ENCODE data around the gene NLRX1.

NLRX1 gene

DNA sequence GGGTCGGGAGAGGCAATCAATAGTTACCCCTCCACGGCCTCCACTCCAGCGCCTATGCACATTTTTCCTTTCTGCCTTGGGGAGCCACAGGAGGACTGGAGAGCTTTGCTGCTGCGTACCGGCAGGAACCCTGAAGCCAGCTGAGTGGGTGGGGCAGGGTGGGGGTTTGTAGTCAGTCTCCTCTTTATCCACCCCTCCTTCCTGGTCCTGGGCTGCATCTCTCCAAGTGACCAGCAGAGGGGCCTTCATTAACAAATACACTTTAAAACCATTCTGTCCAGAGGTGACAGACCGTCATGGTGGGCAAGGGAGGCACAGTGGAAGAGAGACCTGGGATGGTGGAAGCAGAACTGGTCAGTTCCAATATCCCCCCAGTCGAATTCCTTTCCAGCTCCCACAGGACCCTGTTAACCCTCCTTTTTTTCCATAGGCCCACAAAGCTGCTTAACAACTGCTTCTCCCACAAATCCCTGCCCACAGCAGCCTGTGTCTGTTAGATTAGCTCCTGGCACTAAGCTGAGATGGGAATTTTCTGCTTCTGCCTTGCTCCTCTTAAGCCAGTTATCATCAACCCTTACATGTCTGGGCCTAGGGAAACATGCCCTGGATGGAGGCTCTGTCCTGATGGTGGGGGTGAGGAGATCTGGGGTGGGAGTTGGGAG lies 23.6 kb upstream of the NLRX1 start:
- Histone ChIP-seq H3K36me3 (ENCODE audit: control insufficient read depth, insufficient read depth, low read length, severe bottlenecking) (no peaks in the 10 kb centered on the region), H3K4me1 (ENCODE audit: control insufficient read depth, insufficient read depth, low read length) (peaks cover 3% of the 10 kb centered on the region)

DNA sequence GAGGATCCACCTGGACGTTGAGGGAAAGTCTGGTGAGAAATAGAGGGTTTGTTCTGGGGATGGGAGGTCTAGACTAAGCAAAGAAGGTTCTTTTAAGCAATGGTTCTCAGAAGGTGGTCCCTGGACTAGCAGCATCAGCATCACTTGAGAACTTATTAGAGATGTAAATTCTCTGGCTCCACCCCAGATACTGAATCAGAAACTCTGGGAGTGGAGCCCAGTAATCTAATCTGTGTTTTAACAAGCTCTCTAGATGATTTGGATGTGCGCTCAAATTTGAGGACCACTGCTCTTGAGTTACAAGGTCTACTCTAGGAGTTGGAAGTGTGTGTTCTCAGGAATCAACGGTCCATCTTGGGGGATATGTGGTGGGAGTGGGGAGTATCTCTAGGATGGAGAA lies 23.0 kb upstream of the NLRX1 start:
- Histone ChIP-seq H3K27me3 (replicated peaks; ENCODE audit: control insufficient read depth, insufficient read depth, low read length) (peaks cover 36% of the 10 kb centered on the region), H3K4me3 (ENCODE audit: low read length) (no peak overlapping the region), H3K4me1 (ENCODE audit: control insufficient read depth, insufficient read depth, low read length) (peaks cover 3% of the 10 kb centered on the region), H3K9me3 (ENCODE audit: control insufficient read depth, low read length) (no peaks in the 10 kb centered on the region), H3K9ac (ENCODE audit: low read length) (no peak overlapping the region), H3K36me3 (ENCODE audit: control insufficient read depth, insufficient read depth, low read length, severe bottlenecking) (no peaks in the 10 kb centered on the region)
- no peak for DNase-seq (ENCODE audit: low read depth)

More for the DNA sequence above, 23.6 kb upstream of the NLRX1 start:
- H3K4me3 ChIP-seq (ENCODE audit: low read length), result no peak overlapping the region
- no peak overlapping the region for H3K9ac ChIP-seq (ENCODE audit: low read length)
- H3K27me3 ChIP-seq (replicated peaks; ENCODE audit: control insufficient read depth, insufficient read depth, low read length), result peaks cover 30% of the 10 kb centered on the region
- no peaks in the 10 kb centered on the region for H3K9me3 ChIP-seq (ENCODE audit: control insufficient read depth, low read length)
- DNase-seq (ENCODE audit: low read depth), result peak; percentile 86

DNA sequence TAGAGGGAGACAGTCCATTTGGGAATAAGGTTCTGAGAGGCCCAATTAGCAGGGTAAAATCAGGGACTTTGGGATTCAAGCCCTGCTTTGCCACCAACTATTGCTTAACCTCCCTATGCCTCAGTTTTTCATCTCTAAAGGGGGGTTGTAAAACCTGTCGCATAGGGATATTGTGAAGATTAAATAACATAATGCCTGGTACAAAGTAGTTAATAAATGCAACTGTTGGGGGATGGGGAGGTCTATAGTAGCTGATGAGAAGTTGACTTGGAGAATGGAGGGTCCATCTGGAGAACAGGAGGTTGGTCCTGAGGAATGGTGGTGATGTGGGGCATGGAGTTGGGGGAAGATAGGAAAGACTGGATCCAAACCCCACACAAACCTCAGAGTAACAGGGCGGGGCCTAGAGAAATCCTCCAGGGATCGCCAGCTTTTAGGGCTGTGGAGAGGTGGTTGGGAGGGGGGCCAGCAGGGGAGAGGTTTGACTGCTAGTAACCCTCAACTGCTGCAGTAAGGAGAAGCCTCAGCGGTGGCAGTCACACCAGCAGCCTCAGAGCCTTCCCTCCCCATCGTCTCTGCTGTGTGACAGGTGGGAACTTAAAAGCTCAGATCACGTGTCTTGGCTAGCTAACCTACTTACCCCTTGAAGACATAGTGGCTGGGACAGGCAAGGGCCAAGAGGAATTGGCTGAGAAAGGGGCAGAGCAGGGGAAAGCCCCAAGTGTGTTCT lies 20.8 kb upstream of the NLRX1 start:
- Histone ChIP-seq H3K9me3 (ENCODE audit: control insufficient read depth, low read length) (no peaks in the 10 kb centered on the region), H3K4me1 (ENCODE audit: control insufficient read depth, insufficient read depth, low read length) (peaks cover 3% of the 10 kb centered on the region), H3K27me3 (replicated peaks; ENCODE audit: control insufficient read depth, insufficient read depth, low read length) (peaks cover 51% of the 10 kb centered on the region), H3K36me3 (ENCODE audit: control insufficient read depth, insufficient read depth, low read length, severe bottlenecking) (no peaks in the 10 kb centered on the region), H3K4me3 (ENCODE audit: low read length) (no peak overlapping the region), H3K9ac (ENCODE audit: low read length) (no peak overlapping the region)
- DNase-seq (ENCODE audit: low read depth), result no peak

DNA sequence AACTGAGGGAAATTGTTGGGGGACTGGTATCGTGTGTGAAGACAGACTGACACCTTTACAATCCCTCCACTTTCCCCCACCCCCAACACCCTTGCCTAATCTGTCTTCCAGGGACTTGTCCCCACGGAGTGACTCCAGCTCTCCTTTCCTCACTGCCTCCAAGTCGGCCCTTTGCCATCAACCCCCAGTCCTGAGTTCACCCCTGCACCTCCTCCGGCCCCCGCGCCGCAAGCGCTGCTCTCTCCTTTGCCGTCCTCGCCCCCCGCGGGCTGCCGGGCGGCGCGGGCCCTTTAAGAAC lies 19.9 kb upstream of the NLRX1 start:
- peaks cover 59% of the 10 kb centered on the region for H3K27me3 ChIP-seq (replicated peaks; ENCODE audit: control insufficient read depth, insufficient read depth, low read length)
- DNase-seq (ENCODE audit: low read depth), result no peak
- peaks cover 3% of the 10 kb centered on the region for H3K4me1 ChIP-seq (ENCODE audit: control insufficient read depth, insufficient read depth, low read length)

DNA sequence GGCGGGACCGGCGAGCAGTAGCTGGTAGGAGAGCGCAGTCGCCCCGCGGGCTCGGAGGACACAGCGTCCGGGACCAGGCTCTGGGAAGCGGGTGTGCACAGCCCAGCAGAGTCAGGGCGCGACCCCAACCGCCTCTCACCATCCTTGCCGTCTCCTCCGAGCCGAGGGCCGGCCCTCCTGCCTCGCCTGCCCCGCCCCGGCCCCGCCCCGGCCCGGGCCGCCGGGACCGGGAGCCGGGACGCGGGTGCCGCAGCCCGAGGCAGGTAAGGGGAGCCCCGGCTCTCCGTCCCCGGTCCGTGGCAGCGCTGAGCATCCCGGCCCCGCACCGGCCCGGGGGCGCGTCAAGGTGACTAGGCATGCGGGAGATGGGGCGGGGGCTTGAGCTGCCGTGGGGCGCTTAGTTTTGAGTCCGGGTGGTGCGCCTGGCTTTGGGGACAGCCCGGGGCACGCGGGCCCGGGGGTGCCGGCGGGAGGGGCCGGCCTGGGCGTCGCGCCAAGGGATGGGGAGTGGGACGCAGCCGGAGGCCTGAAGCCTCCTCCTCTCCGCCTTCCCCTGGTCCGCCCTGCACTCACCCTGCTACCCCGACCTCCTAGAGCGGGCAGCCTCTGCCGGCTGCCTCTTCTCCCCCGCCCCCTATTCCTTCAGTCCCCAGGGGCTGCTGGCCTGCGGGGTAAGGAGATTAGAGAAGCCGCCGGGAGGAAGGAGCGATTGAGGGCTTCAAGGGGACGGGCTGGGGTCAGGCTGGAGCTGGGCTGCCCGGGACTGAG lies 19.3 kb upstream of the NLRX1 start, which contains the start of gene ABCG4:
ABCG4 (plus strand) TSS at position 35 of the 768 bp plus-strand sequence. CDS start 914 bp downstream, outside the sequence.
- DNase-seq (ENCODE audit: low read depth), result peak; percentile 60
- no peaks in the 10 kb centered on the region for H3K36me3 ChIP-seq (ENCODE audit: control insufficient read depth, insufficient read depth, low read length, severe bottlenecking)

More for the DNA sequence above, 19.9 kb upstream of the NLRX1 start:
- Histone ChIP-seq H3K4me3 (ENCODE audit: low read length) (peak overlapping the region; percentile 79), H3K36me3 (ENCODE audit: control insufficient read depth, insufficient read depth, low read length, severe bottlenecking) (no peaks in the 10 kb centered on the region), H3K9ac (ENCODE audit: low read length) (peak overlapping the region; percentile 45), H3K9me3 (ENCODE audit: control insufficient read depth, low read length) (no peaks in the 10 kb centered on the region)

DNA sequence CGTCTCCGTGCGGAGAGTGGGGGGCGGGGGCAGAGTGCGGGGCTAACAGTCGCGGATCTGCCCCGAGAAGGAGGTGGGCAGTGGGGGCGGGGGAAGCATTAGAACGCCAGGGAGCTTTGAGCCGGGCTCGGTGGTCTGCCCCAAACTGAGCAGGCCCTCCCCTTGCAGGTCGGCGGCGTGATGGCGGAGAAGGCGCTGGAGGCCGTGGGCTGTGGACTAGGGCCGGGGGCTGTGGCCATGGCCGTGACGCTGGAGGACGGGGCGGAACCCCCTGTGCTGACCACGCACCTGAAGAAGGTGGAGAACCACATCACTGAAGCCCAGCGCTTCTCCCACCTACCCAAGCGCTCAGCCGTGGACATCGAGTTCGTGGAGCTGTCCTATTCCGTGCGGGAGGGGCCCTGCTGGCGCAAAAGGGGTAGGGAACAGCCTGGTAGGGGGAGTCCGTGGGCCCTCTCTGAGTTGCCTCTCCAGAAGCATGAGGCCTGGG lies 18.7 kb upstream of the NLRX1 start:
- Histone ChIP-seq H3K27me3 (replicated peaks; ENCODE audit: control insufficient read depth, insufficient read depth, low read length) (peaks cover 69% of the 10 kb centered on the region), H3K4me1 (ENCODE audit: control insufficient read depth, insufficient read depth, low read length) (peaks cover 3% of the 10 kb centered on the region), H3K4me3 (ENCODE audit: low read length) (no peak overlapping the region), H3K9ac (ENCODE audit: low read length) (no peak overlapping the region), H3K36me3 (ENCODE audit: control insufficient read depth, insufficient read depth, low read length, severe bottlenecking) (no peaks in the 10 kb centered on the region), H3K9me3 (ENCODE audit: control insufficient read depth, low read length) (no peaks in the 10 kb centered on the region)
- no peak for DNase-seq (ENCODE audit: low read depth)

More for the DNA sequence above, 19.3 kb upstream of the NLRX1 start, which contains the start of gene ABCG4:
- Histone ChIP-seq H3K4me1 (ENCODE audit: control insufficient read depth, insufficient read depth, low read length) (peaks cover 3% of the 10 kb centered on the region), H3K4me3 (ENCODE audit: low read length) (peak within 1 kb of the TSS; percentile 79), H3K9me3 (ENCODE audit: control insufficient read depth, low read length) (no peaks in the 10 kb centered on the region), H3K9ac (ENCODE audit: low read length) (peak within 1 kb of the TSS; percentile 45), H3K27me3 (replicated peaks; ENCODE audit: control insufficient read depth, insufficient read depth, low read length) (peaks cover 62% of the 10 kb centered on the region)

DNA sequence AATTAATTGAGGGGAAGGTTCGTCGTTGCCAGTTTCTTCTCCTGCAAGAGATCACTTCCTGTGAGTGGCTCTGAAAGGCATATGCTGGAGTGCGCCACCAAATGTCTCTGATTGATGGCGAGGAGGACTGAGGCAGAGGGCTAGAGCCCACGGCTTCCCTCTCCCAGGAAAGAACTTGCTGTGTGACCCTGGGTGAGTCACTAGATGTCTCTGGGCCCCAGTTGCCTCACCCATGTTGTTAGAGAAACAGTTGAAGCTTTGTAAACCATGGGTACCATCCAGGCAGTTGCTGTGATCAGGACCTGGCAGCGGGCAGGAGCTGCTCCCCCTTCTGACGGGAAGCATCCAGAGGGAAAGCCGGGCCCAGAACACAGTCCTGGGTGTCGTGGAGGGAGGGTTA lies 16.5 kb upstream of the NLRX1 start:
- Histone ChIP-seq H3K9me3 (ENCODE audit: control insufficient read depth, low read length) (no peaks in the 10 kb centered on the region), H3K27me3 (replicated peaks; ENCODE audit: control insufficient read depth, insufficient read depth, low read length) (peaks cover 72% of the 10 kb centered on the region), H3K4me1 (ENCODE audit: control insufficient read depth, insufficient read depth, low read length) (peaks cover 3% of the 10 kb centered on the region), H3K9ac (ENCODE audit: low read length) (no peak overlapping the region), H3K4me3 (ENCODE audit: low read length) (no peak overlapping the region), H3K36me3 (ENCODE audit: control insufficient read depth, insufficient read depth, low read length, severe bottlenecking) (no peaks in the 10 kb centered on the region)
- DNase-seq (ENCODE audit: low read depth), result no peak

DNA sequence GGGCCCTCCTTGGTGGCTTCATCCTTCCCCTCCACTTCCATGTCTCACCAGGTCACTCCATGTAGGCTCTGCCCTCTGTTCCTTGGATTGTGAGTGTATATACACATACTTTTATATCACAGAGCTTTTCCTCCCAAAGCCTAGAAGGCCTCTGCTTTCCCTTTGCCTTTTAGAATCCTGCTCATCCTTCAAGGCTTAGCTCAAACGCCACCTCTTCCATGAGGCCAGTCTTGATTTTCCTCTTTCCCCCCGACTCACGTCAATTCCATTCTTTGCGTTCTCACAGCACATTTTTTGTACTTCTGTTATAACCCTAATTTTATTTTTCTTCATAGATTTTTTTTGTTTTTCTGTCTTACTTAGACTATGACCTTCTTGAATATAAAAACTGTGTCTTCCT lies 15.9 kb upstream of the NLRX1 start:
- no peaks in the 10 kb centered on the region for H3K36me3 ChIP-seq (ENCODE audit: control insufficient read depth, insufficient read depth, low read length, severe bottlenecking)
- peaks cover 3% of the 10 kb centered on the region for H3K4me1 ChIP-seq (ENCODE audit: control insufficient read depth, insufficient read depth, low read length)
- H3K9ac ChIP-seq (ENCODE audit: low read length), result no peak overlapping the region
- no peaks in the 10 kb centered on the region for H3K9me3 ChIP-seq (ENCODE audit: control insufficient read depth, low read length)
- H3K4me3 ChIP-seq (ENCODE audit: low read length), result no peak overlapping the region
- peaks cover 70% of the 10 kb centered on the region for H3K27me3 ChIP-seq (replicated peaks; ENCODE audit: control insufficient read depth, insufficient read depth, low read length)
- DNase-seq (ENCODE audit: low read depth), result no peak

DNA sequence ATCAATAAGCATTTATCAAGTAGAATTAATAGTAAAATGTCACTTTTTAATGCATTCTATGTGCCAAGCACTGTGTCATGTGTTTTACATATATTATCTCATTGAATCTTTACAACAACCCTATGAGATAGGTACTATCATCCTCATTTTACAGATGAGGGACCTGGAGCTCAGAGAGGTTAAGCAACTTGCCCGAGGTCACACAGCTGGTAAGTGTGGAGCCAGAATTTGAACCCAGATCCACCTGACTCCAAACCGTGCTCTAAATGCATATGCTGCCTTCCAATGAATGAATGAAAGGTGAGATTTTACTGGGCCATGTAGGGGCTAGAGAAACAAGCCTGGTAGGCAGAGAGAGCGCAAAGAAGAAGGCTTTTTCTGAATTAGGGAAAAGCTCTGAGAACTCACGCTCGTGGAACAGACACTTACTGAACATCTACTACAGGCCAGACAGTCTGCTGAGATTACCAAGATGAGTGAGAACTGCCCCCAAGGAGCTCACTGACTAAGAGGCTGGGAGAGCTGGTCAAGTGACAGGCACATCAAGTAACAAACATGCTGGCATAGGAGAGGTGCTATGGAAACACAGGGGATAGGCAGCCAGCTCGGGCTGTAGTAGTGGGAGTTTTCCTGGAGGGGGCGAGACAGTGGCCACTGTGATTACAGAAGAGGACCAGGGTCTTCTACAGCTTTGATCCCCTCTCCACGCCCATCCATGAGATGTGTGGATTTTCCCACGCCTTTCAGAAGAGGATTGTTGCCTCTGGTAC lies 15.3 kb upstream of the NLRX1 start:
- H3K36me3 ChIP-seq (ENCODE audit: control insufficient read depth, insufficient read depth, low read length, severe bottlenecking), result no peaks in the 10 kb centered on the region
- no peak for DNase-seq (ENCODE audit: low read depth)
- H3K9me3 ChIP-seq (ENCODE audit: control insufficient read depth, low read length), result no peaks in the 10 kb centered on the region
- H3K4me3 ChIP-seq (ENCODE audit: low read length), result no peak overlapping the region
- H3K4me1 ChIP-seq (ENCODE audit: control insufficient read depth, insufficient read depth, low read length), result peaks cover 3% of the 10 kb centered on the region
- no peak overlapping the region for H3K9ac ChIP-seq (ENCODE audit: low read length)
- H3K27me3 ChIP-seq (replicated peaks; ENCODE audit: control insufficient read depth, insufficient read depth, low read length), result peaks cover 66% of the 10 kb centered on the region

DNA sequence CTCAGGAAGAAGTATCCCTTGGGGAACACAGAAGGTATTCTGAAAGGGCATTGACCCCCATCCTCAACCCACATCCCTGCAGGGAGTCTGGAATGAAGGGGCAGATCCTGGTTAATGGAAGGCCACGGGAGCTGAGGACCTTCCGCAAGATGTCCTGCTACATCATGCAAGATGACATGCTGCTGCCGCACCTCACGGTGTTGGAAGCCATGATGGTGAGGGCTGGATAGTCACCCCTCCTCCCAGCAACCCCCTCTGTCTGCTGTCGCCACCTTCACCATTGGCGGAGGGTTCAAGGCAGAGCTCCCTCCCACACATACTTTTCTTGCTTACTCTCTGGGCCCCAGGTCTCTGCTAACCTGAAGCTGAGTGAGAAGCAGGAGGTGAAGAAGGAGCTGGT lies 14.3 kb upstream of the NLRX1 start:
- Histone ChIP-seq H3K36me3 (ENCODE audit: control insufficient read depth, insufficient read depth, low read length, severe bottlenecking) (no peaks in the 10 kb centered on the region), H3K4me3 (ENCODE audit: low read length) (no peak overlapping the region), H3K9ac (ENCODE audit: low read length) (no peak overlapping the region), H3K4me1 (ENCODE audit: control insufficient read depth, insufficient read depth, low read length) (no peaks in the 10 kb centered on the region), H3K9me3 (ENCODE audit: control insufficient read depth, low read length) (no peaks in the 10 kb centered on the region), H3K27me3 (replicated peaks; ENCODE audit: control insufficient read depth, insufficient read depth, low read length) (peaks cover 64% of the 10 kb centered on the region)
- DNase-seq (ENCODE audit: low read depth), result no peak

Data from adipocyte (in vitro differentiated cells).